ENCODE measurements around the gene GLIS1.

DNA sequence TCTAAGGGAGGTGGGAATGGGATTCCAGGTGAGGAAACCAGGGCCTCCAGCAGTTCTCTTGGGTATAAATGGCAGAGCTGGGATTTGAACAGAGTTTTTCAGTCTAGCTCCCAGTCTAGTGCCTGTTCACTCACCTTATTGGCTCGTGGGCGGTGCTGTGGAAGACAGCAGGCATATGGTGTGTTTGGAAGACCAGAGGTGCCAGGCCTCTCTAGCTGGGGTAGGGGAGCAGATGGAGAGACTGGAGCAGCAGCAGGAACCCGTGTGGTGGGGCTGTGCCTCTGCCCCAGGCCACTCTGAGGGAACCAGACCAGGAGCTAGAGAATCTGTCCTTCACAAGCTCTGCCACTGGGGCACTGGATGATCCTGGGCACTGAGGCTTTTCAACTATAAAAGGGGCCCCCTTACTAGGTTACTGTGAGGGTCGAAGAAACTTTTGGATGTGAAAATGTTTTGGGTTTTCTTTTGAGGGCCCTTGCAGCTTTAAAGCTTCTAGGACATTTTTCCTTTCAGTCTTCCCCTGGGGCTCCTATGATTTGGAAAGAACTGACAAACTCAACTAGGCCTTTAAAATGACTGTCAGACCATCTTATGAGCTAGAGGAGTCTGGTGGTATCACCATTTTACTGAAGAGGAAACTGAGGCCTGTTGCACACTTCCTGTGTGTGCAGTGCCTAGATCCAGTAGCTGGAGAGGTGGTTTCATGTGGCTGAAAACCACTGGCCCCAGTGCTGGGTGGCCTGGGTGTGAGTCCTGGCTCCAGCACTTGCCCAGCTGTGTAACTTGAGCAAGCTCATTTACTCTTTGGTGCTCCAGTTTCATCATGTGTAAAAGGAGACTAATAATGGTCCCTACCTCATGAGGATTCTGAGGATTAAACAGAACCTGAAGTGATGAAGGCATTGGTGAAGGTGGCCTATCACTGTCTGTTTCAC is 273.7 kb downstream of the GLIS1 start:
- TF ChIP-seq GATA2 (IDR thresholded peaks at IDR 0.05; ENCODE audit: low read depth, low read length): no peak
- no peak for TF ChIP-seq GATA3 (IDR thresholded peaks at IDR 0.05; ENCODE audit: low read depth, low read length)

Data from SH-SY5Y (cell line).